ENCODE results near the gene CRIP1.

DNA sequence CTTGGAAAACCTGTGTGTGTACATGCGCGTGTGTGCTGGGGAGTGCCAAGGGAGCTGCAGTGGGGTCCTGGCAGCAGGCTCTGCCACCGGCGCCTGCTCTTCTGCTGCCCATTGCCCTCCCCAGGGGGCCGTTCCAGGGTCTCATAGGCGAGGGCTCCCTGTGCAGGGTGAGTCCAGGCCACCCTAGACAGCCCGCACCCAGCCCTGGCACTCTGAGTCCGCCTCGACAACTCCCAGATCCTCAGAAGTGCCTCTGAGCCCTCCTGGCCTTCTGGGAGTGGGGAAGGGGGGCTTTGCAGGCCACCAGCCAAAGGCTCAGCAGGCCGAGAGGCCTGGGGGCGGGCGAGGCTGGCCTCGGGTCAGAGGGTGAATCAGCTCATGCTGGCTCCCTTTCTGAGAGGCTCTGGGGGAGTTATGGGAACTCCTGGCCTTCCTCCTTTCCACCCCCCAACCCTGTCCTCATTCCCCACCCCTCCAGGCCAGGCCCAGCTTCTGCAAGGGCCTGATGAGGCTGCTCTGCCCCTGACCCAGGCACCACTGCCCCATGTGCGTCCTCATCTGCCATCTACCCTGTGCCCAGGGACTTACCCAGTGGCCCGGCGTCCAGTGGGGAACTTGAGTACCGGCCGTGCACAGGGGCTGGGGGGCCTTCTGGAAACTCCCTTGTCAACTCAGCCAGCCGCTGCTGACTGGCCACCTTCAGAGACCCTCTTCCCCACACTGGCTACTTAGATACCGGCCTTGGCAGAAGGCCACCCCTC lies 2.3 kb downstream of the CRIP1 start:
- no peak for TF ChIP-seq EZH2 (IDR thresholded peaks at IDR 0.05; ENCODE audit: insufficient read depth, low read length)
- TF ChIP-seq, protein P1, sequence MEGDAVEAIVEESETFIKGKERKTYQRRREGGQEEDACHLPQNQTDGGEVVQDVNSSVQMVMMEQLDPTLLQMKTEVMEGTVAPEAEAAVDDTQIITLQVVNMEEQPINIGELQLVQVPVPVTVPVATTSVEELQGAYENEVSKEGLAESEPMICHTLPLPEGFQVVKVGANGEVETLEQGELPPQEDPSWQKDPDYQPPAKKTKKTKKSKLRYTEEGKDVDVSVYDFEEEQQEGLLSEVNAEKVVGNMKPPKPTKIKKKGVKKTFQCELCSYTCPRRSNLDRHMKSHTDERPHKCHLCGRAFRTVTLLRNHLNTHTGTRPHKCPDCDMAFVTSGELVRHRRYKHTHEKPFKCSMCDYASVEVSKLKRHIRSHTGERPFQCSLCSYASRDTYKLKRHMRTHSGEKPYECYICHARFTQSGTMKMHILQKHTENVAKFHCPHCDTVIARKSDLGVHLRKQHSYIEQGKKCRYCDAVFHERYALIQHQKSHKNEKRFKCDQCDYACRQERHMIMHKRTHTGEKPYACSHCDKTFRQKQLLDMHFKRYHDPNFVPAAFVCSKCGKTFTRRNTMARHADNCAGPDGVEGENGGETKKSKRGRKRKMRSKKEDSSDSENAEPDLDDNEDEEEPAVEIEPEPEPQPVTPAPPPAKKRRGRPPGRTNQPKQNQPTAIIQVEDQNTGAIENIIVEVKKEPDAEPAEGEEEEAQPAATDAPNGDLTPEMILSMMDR (IDR thresholded peaks at IDR 0.05; ENCODE audit: insufficient read depth, low read depth, low read length), result no peak
